ENCODE data around the gene DGKG. TPM values are rescaled to one million over a fixed set of nuclear protein-coding genes. Genes with fewer than 3 reads are reported as not detected.

DGKG gene
- total and polyA plus RNA-seq, 9 of the 15 experiments (the other 6 are each of a cell fraction or from before 2014, with no cell fraction given), result 0.01 to 0.36 (median 0.15) TPM

DNA sequence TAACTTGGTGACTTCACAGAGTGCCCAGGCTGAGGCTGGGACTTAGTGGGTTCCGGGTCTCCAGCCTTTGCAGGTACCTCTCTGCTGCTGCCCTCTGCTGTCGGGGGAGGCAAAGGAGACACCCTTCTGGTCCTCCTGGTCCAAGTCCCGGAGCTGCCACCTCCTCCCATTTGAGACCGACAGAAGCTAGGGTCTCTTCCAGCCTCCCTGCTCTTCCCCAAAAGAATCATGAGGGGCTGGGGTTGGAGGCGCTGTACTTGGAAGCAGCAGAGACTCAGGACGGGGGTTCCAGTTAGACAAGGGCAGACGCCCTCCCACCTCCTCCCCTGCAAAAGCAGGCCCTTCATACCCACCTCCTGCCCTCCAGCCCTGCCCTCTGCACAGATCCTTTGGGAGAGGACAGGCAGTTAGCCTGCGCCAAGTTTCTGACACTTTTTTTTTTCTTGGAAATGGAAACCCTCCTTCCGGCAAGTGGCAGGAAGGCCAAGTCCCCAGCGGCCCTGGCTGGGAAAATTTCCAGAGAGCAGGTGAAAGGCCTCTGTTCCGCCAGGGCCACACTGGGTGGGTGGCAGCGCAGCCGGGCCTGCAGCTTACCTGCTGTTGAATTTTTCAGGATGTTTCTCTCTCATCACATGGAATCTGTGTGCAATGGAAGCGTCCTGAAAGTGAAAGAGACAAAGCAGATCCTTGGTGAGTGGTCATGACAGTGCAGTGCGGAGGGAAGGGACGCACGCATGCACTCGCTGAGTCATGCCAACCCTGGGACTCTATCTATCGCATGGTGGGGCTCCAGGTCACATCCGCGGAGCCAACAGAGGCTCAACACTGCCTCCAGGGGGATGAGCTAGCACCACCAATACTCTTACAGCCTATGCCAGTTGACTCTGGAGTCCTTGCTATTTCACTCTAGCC is 119.9 kb downstream of the DGKG start (continued):
- TF ChIP-seq, protein P1, sequence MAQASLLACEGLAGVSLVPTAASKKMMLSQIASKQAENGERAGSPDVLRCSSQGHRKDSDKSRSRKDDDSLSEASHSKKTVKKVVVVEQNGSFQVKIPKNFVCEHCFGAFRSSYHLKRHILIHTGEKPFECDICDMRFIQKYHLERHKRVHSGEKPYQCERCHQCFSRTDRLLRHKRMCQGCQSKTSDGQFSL (CRISPR knock-in tag; IDR thresholded peaks at IDR 0.05), result no peak
- TF ChIP-seq, protein P1 (tag; IDR thresholded peaks at IDR 0.05), result no peak
- TF ChIP-seq PML (IDR thresholded peaks at IDR 0.05; ENCODE audit: low read length) (no peak), BHLHE40 (IDR thresholded peaks at IDR 0.05; ENCODE audit: low read length) (peak; percentile 66), DNMT1 (IDR thresholded peaks at IDR 0.05) (no peak), ZNF282 (CRISPR knock-in tag; IDR thresholded peaks at IDR 0.05) (no peak), ZNF316 (IDR thresholded peaks at IDR 0.05) (peak; percentile 91), ZNF79 (CRISPR knock-in tag; IDR thresholded peaks at IDR 0.05; ENCODE audit: low read depth) (no peak), RCOR1 (IDR thresholded peaks at IDR 0.05; ENCODE audit: borderline replicate concordance in 1 of 2, low read depth in 2 of 2, low read length in 2 of 2) (peak in 1 of 2 experiments; percentile 67; a peak in 2 of 4 replicates), MAFG (tag; conservative IDR thresholded peaks at IDR 0.05) (peak; percentile 93), NRF1 (conservative IDR thresholded peaks at IDR 0.05 in 1 of 2, IDR thresholded peaks at IDR 0.05 in 1 of 2) (peak; percentile 78 to 81), TEAD2 (tag; IDR thresholded peaks at IDR 0.05) (no peak), YBX1 (IDR thresholded peaks at IDR 0.05) (no peak), MAFF (IDR thresholded peaks at IDR 0.05; ENCODE audit: low read length) (peak; percentile 82), ZNF23 (CRISPR knock-in tag; IDR thresholded peaks at IDR 0.05) (no peak), RBM22 (IDR thresholded peaks at IDR 0.05; ENCODE audit: low read depth, low read length, poor library complexity, severe bottlenecking) (no peak)
- TF ChIP-seq, protein P2, sequence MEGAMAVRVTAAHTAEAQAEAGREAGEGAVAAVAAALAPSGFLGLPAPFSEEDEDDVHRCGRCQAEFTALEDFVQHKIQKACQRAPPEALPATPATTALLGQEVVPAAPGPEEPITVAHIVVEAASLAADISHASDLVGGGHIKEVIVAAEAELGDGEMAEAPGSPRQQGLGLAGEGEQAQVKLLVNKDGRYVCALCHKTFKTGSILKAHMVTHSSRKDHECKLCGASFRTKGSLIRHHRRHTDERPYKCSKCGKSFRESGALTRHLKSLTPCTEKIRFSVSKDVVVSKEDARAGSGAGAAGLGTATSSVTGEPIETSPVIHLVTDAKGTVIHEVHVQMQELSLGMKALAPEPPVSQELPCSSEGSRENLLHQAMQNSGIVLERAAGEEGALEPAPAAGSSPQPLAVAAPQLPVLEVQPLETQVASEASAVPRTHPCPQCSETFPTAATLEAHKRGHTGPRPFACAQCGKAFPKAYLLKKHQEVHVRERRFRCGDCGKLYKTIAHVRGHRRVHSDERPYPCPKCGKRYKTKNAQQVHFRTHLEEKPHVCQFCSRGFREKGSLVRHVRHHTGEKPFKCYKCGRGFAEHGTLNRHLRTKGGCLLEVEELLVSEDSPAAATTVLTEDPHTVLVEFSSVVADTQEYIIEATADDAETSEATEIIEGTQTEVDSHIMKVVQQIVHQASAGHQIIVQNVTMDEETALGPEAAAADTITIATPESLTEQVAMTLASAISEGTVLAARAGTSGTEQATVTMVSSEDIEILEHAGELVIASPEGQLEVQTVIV (CRISPR knock-in tag; IDR thresholded peaks at IDR 0.05; ENCODE audit: borderline replicate concordance), result no peak
- TF ChIP-seq, protein P3, sequence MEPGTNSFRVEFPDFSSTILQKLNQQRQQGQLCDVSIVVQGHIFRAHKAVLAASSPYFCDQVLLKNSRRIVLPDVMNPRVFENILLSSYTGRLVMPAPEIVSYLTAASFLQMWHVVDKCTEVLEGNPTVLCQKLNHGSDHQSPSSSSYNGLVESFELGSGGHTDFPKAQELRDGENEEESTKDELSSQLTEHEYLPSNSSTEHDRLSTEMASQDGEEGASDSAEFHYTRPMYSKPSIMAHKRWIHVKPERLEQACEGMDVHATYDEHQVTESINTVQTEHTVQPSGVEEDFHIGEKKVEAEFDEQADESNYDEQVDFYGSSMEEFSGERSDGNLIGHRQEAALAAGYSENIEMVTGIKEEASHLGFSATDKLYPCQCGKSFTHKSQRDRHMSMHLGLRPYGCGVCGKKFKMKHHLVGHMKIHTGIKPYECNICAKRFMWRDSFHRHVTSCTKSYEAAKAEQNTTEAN (CRISPR knock-in tag; IDR thresholded peaks at IDR 0.05), result no peak
- TF ChIP-seq, protein P4, sequence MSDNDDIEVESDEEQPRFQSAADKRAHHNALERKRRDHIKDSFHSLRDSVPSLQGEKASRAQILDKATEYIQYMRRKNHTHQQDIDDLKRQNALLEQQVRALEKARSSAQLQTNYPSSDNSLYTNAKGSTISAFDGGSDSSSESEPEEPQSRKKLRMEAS (CRISPR knock-in tag; IDR thresholded peaks at IDR 0.05), result peak; percentile 52; the same call in 1 of the 2 replicates
- TF ChIP-seq, protein P5, sequence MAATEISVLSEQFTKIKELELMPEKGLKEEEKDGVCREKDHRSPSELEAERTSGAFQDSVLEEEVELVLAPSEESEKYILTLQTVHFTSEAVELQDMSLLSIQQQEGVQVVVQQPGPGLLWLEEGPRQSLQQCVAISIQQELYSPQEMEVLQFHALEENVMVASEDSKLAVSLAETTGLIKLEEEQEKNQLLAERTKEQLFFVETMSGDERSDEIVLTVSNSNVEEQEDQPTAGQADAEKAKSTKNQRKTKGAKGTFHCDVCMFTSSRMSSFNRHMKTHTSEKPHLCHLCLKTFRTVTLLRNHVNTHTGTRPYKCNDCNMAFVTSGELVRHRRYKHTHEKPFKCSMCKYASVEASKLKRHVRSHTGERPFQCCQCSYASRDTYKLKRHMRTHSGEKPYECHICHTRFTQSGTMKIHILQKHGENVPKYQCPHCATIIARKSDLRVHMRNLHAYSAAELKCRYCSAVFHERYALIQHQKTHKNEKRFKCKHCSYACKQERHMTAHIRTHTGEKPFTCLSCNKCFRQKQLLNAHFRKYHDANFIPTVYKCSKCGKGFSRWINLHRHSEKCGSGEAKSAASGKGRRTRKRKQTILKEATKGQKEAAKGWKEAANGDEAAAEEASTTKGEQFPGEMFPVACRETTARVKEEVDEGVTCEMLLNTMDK (IDR thresholded peaks at IDR 0.05; ENCODE audit: borderline replicate concordance, insufficient read depth, low read depth, low read length, poor library complexity, severe bottlenecking), result no peak
